Brain microvascular endothelial cell (primary cell): ENCODE measurements around the gene AXL.
A peak's percentile ranks its signal among the peaks of the same experiment; 100 is the strongest.
"Not testable (repeated sequence)": the region's sequence is repeated elsewhere in the genome, so short reads cannot be mapped to it uniquely, and the experiment has no call there.

Experiments used
- DNase-seq: peaks from one replicate; pipeline ENCODE4 v3.0.0-alpha.2; 2020
- H3K27ac ChIP-seq: fragments of 250-450 bp; sonication (Bioruptor Pico); 2 replicates; pipeline ENCODE4 v1.5.1; 2020; ENCODE audit warnings: mild to moderate bottlenecking, moderate library complexity
- H3K27me3 ChIP-seq: fragments of 250-450 bp; sonication (Bioruptor Pico); replicated peaks from 2 replicates; pipeline ENCODE4 v1.5.1; 2020; ENCODE audit warnings: mild to moderate bottlenecking
- H3K36me3 ChIP-seq: fragments of 250-450 bp; sonication (Bioruptor Pico); replicated peaks from 2 replicates; pipeline ENCODE4 v1.5.1; 2020; ENCODE audit warnings: mild to moderate bottlenecking
- H3K4me3 ChIP-seq: 2 replicates; pipeline ENCODE4 v1.5.1; 2011; ENCODE audit warnings: low read depth, mild to moderate bottlenecking, control low read depth, low read length, moderate library complexity
- CTCF ChIP-seq: IDR thresholded peaks from 2 replicates; pipeline ENCODE4 v1.5.1; 2011; ENCODE audit warnings: low read depth, mild to moderate bottlenecking, moderate library complexity, low read length, control low read depth, inconsistent platforms; ENCODE audit errors: missing control alignments
- in situ Hi-C: cut with HindIII; loops from 2 replicates; pipeline ENCODE4 v1.10.0; 2017; ENCODE audit warnings: low sequenced_read_pairs, low pct_ligation_motif_present

Gene AXL

GRCh38 chr19:41194157-41194552, 24.9 kb upstream of the AXL start:
- no peak for DNase-seq
- in situ Hi-C loops: no loop called here
- no peak overlapping the region for H3K27ac ChIP-seq
- H3K4me3 ChIP-seq: no peak overlapping the region
- TF ChIP-seq CTCF: no peak
- peaks cover 3% of the 10 kb centered on the region for H3K27me3 ChIP-seq
- no peaks in the 10 kb centered on the region for H3K36me3 ChIP-seq

GRCh38 chr19:41195675-41196497, 23.1 kb upstream of the AXL start:
- in situ Hi-C loops: no loop called here

GRCh38 chr19:41198559-41198958, 20.5 kb upstream of the AXL start:
- H3K27ac ChIP-seq: no peak overlapping the region
- H3K4me3 ChIP-seq: no peak overlapping the region
- H3K27me3 ChIP-seq: no peaks in the 10 kb centered on the region
- no peak for TF ChIP-seq CTCF
- in situ Hi-C loops: no loop called here
- no peak for DNase-seq
- no peaks in the 10 kb centered on the region for H3K36me3 ChIP-seq

More at GRCh38 chr19:41195675-41196497, 23.1 kb upstream of the AXL start:
- peak; percentile 30 for DNase-seq
- no peak for TF ChIP-seq CTCF
- Histone ChIP-seq H3K27ac (no peak overlapping the region), H3K27me3 (no peaks in the 10 kb centered on the region), H3K36me3 (no peaks in the 10 kb centered on the region), H3K4me3 (no peak overlapping the region)

GRCh38 chr19:41203371-41203770, 15.7 kb upstream of the AXL start:
- Histone ChIP-seq H3K27ac (no peak overlapping the region), H3K27me3 (no peaks in the 10 kb centered on the region), H3K4me3 (no peak overlapping the region), H3K36me3 (no peaks in the 10 kb centered on the region)
- in situ Hi-C loops: no loop called here
- no peak for TF ChIP-seq CTCF
- no peak for DNase-seq

GRCh38 chr19:41204338-41204737, 14.7 kb upstream of the AXL start:
- H3K27ac ChIP-seq, H3K4me3 ChIP-seq, in situ Hi-C loops, H3K27me3 ChIP-seq, H3K36me3 ChIP-seq: not testable (repeated sequence)
- peak; percentile 97 for TF ChIP-seq CTCF
- DNase-seq: peak; percentile 76

- peak; percentile 7 for TF ChIP-seq CTCF
- in situ Hi-C loops: no loop called here
- DNase-seq: no peak
- H3K4me3 ChIP-seq: no peak overlapping the region
- H3K27me3 ChIP-seq: no peaks in the 10 kb centered on the region
- H3K36me3 ChIP-seq: no peaks in the 10 kb centered on the region
- H3K27ac ChIP-seq: no peak overlapping the region
Measured at GRCh38 chr19:41205995-41206394, 13.0 kb upstream of the AXL start.
